Measurements from ENCODE around the gene ATG101.

- TF ChIP-seq CTCF (IDR thresholded peaks at IDR 0.05) (no peak), POLR2A (IDR thresholded peaks at IDR 0.05) (no peak)
These were observed 17.2 kb upstream of the ATG101 start for GRCh38 chr12:52052468-52053186.
